Stimulated activated CD4-positive, alpha-beta T cell treated with anti-CD3 and anti-CD28 coated beads, Interleukin-15, amount 100 ng/mL, for 1 hour (primary cell): ENCODE data around the gene TUBA1A.
"Not testable (repeated sequence)": the region's sequence is repeated elsewhere in the genome, so short reads cannot be mapped to it uniquely, and the experiment has no call there.

ENCODE experiments used
- DNase-seq, 2 donors: peaks; one replicate each; pipeline ENCODE4 v3.0.0-alpha.2; 2020; ENCODE audit warnings: low read depth in 1 of 2, low spot score in 1 of 2

The TUBA1A gene

GRCh38 chr12:49160399-49160798 lies 28.5 kb downstream of the TUBA1A start:
- no peak for DNase-seq

- no peak for DNase-seq
Observed at GRCh38 chr12:49154221-49154620, 34.7 kb downstream of the TUBA1A start.

- DNase-seq = no peak
Observed at GRCh38 chr12:49147384-49147783, 41.5 kb downstream of the TUBA1A start.

GRCh38 chr12:49146406-49146805 lies 42.5 kb downstream of the TUBA1A start:
- no peak for DNase-seq

- DNase-seq = no peak
Observed at GRCh38 chr12:49144384-49144783, 44.5 kb downstream of the TUBA1A start.

GRCh38 chr12:49138999-49139398 lies 49.9 kb downstream of the TUBA1A start:
- DNase-seq = no peak

- no peak for DNase-seq
Observed at GRCh38 chr12:49138587-49138986, 50.3 kb downstream of the TUBA1A start.

GRCh38 chr12:49137476-49137875 lies 51.4 kb downstream of the TUBA1A start:
- no peak for DNase-seq

GRCh38 chr12:49136997-49137396 lies 51.9 kb downstream of the TUBA1A start:
- DNase-seq = not testable (repeated sequence)
